ENCODE measurements around the gene EGR4.
"Not testable (repeated sequence)": the region's sequence is repeated elsewhere in the genome, so short reads cannot be mapped to it uniquely, and the experiment has no call there.

EGR4 gene

GRCh38 chr2:73262691-73263429, 30.5 kb downstream of the EGR4 start:
- not testable (repeated sequence) for FAIRE-seq

- no peak for FAIRE-seq
These were observed 31.2 kb downstream of the EGR4 start for GRCh38 chr2:73262108-73262651.

- no peak for FAIRE-seq
These were observed 32.9 kb downstream of the EGR4 start for GRCh38 chr2:73260338-73260984.

GRCh38 chr2:73259704-73260337, 33.5 kb downstream of the EGR4 start:
- no peak for FAIRE-seq

- FAIRE-seq = no peak
These were observed 34.1 kb downstream of the EGR4 start for GRCh38 chr2:73259276-73259675.

- no peak for FAIRE-seq
These were observed 34.5 kb downstream of the EGR4 start for GRCh38 chr2:73258913-73259215.

- FAIRE-seq = no peak
These were observed 35.0 kb downstream of the EGR4 start for GRCh38 chr2:73258186-73258912.

- FAIRE-seq = no peak
These were observed 35.8 kb downstream of the EGR4 start for GRCh38 chr2:73257425-73258125.

GRCh38 chr2:73257021-73257420, 36.3 kb downstream of the EGR4 start:
- FAIRE-seq = no peak

GRCh38 chr2:73256618-73256922, 36.8 kb downstream of the EGR4 start:
- no peak for FAIRE-seq

- FAIRE-seq = no peak
These were observed 37.3 kb downstream of the EGR4 start for GRCh38 chr2:73255907-73256617.

- no peak for FAIRE-seq
These were observed 38.2 kb downstream of the EGR4 start for GRCh38 chr2:73255007-73255644.

GRCh38 chr2:73254343-73255006, 38.9 kb downstream of the EGR4 start:
- no peak for FAIRE-seq

- FAIRE-seq = no peak
These were observed 39.4 kb downstream of the EGR4 start for GRCh38 chr2:73253901-73254300.

- no peak for FAIRE-seq
These were observed 39.9 kb downstream of the EGR4 start for GRCh38 chr2:73253400-73253799.

GRCh38 chr2:73252238-73253027, 40.9 kb downstream of the EGR4 start:
- no peak for FAIRE-seq

- FAIRE-seq = no peak
These were observed 42.2 kb downstream of the EGR4 start for GRCh38 chr2:73250872-73251846.

GRCh38 chr2:73249636-73250035, 43.7 kb downstream of the EGR4 start:
- no peak for FAIRE-seq

GRCh38 chr2:73246850-73247249, 46.5 kb downstream of the EGR4 start:
- no peak for FAIRE-seq
